ENCODE results near the gene DLGAP1.

DNA sequence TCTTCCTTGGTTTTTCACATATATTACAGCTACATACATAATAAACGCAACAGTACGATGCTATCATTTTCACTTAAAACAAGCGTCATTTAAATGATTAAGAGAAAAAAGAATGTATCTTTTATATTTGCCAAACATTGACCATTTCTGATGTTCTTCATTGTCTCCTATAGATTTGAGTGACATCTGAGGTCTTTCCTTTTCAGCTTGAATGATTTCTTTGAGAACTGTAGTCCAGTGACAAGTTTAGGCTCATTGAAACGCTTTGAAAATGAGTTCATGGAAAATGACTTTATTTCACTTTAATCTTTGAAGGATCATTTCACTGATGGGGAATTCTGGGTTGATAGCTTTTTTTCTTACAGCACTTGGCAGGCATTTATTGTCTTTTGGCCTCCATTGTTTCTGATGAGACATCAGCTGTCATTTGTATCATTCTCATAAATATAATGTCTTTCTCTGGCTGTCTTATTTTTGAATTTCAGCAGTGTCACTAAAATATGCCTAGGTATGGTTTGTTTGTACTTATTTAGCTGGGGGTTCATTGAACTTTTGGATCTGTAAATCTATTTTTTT, 994.2 kb downstream of the DLGAP1 start:
- TF ChIP-seq POLR2A (IDR thresholded peaks at IDR 0.05; ENCODE audit: control extremely low read depth in 1 of 2, low read depth in 2 of 2, low read length in 2 of 2) = no peak
- TF ChIP-seq GABPA (IDR thresholded peaks at IDR 0.05; ENCODE audit: borderline replicate concordance, insufficient read depth, low read length) = no peak
- no peak for TF ChIP-seq POLR2AphosphoS5 (IDR thresholded peaks at IDR 0.05; ENCODE audit: low read depth, low read length)
- TF ChIP-seq, protein P1, sequence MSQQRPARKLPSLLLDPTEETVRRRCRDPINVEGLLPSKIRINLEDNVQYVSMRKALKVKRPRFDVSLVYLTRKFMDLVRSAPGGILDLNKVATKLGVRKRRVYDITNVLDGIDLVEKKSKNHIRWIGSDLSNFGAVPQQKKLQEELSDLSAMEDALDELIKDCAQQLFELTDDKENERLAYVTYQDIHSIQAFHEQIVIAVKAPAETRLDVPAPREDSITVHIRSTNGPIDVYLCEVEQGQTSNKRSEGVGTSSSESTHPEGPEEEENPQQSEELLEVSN (IDR thresholded peaks at IDR 0.05) = no peak
- TF ChIP-seq CTCF (IDR thresholded peaks at IDR 0.05; ENCODE audit: control extremely low read depth in 1 of 3, insufficient read depth in 1 of 3, low read depth in 1 of 3, low read length in 3 of 3) = no peak
- no peak for TF ChIP-seq TCF12 (IDR thresholded peaks at IDR 0.05; ENCODE audit: low read depth, low read length)
